ENCODE results near the gene PIKFYVE. TPM values are rescaled to one million over a fixed set of nuclear protein-coding genes. Genes with fewer than 3 reads are reported as not detected.

PIKFYVE gene, protein sequence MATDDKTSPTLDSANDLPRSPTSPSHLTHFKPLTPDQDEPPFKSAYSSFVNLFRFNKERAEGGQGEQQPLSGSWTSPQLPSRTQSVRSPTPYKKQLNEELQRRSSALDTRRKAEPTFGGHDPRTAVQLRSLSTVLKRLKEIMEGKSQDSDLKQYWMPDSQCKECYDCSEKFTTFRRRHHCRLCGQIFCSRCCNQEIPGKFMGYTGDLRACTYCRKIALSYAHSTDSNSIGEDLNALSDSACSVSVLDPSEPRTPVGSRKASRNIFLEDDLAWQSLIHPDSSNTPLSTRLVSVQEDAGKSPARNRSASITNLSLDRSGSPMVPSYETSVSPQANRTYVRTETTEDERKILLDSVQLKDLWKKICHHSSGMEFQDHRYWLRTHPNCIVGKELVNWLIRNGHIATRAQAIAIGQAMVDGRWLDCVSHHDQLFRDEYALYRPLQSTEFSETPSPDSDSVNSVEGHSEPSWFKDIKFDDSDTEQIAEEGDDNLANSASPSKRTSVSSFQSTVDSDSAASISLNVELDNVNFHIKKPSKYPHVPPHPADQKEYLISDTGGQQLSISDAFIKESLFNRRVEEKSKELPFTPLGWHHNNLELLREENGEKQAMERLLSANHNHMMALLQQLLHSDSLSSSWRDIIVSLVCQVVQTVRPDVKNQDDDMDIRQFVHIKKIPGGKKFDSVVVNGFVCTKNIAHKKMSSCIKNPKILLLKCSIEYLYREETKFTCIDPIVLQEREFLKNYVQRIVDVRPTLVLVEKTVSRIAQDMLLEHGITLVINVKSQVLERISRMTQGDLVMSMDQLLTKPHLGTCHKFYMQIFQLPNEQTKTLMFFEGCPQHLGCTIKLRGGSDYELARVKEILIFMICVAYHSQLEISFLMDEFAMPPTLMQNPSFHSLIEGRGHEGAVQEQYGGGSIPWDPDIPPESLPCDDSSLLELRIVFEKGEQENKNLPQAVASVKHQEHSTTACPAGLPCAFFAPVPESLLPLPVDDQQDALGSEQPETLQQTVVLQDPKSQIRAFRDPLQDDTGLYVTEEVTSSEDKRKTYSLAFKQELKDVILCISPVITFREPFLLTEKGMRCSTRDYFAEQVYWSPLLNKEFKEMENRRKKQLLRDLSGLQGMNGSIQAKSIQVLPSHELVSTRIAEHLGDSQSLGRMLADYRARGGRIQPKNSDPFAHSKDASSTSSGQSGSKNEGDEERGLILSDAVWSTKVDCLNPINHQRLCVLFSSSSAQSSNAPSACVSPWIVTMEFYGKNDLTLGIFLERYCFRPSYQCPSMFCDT (N-terminal part only)
- 4.6 to 9.3 TPM (median 7.4 TPM) in 5 replicates for total RNA-seq (2022; extraction: Qiagen RNA extraction)

DNA sequence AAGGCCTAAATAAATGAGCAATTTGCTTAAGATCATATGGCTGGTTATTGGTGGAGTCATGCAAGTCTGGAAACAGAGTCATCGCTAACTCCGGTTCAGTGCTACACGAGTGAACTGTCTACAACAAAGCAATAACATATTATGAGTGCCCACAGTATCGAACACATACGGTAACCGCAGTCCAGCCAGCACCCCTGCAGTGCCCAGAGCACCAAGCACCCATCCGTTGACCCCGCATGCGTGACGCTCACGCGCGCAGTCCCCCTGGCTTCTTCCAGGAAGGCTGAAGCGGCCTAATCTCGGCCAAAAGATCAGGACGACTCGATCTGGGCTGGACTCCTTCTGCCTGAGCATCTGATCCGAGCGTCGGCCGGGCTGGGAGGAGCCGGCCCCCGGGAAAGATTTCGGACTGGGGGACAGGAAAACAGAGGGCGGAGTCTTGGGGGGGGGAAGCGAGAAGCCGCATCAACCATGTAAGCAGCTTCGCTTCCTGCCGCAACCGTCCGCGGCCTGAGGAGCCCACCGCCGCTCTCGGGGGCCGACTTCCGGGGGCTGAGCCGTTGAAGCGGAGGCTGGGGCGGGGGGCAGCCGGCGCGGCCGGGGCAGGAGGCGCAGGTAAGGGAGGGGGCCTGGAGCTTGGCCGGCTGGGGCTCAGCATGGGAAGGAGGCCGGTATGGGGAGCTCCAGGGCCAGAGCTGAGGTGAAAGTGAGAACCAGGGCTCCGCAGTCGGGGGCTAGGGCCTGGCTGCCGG lies at the start of gene PIKFYVE:
Gene PIKFYVE (plus strand): TSS at position 455 of the 752 bp plus-strand sequence. CDS start 5,265 bp downstream, outside the sequence.

DNA sequence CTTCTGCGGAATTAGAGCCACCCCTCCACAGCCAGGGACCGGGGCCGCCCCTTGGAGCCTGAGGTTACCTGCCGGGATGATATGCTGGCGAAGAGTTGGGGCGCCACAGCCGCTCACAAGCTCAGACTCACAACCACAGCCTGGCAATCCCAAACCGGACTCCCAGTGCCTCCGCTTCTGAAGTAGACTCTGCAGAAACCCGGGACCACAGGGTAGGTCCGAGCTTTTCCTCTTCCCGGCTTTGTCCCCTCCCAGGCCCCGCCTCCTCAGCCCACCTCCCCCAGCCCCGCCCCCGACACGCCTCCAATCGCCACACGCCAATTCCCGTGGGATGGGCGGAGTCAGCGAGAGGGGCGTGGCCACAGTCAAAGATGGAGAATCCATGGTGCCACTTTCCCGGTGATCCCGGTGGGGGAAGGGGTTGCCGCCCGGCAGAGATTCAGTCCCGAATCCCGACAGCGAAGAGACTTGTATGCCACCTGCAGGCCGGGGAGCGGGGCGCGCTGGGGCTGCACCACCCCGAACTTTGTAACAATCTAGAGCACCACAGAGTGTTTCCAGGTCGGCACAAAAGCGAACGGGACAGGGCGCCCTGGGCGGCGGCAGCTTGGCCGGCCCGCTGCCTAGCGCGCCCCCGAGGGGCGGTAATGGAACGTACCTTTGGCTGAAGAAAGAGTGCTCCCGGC lies 11.0 kb upstream of the PIKFYVE start, which contains the start of gene IDH1:
Gene IDH1 (minus strand): TSS at position 201 of the 686 bp plus-strand sequence. CDS start 3,520 bp downstream, outside the sequence.

DNA sequence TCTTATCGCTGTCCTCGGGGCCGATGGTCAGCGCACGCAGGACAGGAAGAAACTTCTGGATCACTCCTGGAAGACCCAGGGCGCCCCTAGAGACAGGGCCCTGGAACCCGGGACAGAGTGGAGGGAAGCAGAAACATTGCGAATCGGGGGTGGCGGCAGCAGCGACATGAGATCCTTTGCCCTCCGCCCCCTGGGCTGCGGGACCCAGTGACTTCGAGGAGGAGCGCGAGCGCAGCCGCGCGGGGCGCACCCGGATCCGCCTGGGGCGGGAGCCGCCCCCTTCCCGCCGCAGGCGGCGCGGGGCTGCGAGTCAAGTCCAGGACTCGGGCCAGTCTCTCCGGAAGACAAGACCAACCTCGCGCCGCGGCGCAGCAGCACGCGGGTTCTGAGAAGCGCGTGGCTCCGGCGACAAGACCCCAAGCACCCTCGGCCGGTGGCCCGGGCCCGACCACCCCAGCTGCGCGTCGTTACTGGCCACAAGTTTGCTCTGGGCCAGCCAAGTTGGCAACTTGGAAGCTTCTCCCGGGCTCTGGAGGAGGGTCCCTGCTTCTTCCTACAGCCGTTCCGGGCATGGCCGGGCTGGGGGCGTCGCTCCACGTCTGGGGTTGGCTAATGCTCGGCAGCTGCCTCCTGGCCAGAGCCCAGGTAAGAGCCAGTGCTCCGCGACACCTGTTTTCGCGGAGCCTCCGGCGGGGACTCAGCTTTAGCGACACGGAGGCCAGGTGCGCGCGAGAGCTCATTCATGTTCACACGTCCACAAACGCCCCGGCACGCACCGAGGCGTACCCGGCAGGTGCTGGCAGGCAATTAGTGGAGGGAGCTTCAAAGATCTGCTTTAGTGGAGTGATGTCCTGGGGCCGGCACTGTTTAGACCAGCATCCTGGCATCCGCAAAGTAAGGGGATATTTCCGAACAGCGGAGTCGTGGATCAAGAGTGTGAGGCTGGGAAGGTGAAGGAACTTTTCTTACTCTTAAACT lies 140.7 kb downstream of the PIKFYVE start, which contains the start of gene PTH2R:
Gene PTH2R (plus strand): TSS at position 319 of the 978 bp plus-strand sequence. CDS start 252 bp downstream, at position 571.

Other genes starting within 250 kb of the PIKFYVE start
- gene PLEKHM3, start 240.7 kb upstream of the PIKFYVE start, total RNA-seq (2022; extraction: Qiagen RNA extraction) = 2.0 to 2.7 TPM (median 2.5 TPM) in 5 replicates
- not detected in 5 replicates for gene CRYGD, start 141.7 kb upstream of the PIKFYVE start, total RNA-seq (2022; extraction: Qiagen RNA extraction)
- gene CRYGC, start 136.4 kb upstream of the PIKFYVE start, total RNA-seq (2022; extraction: Qiagen RNA extraction) = not detected in 5 replicates
- not detected in 5 replicates for gene CRYGB, start 120.1 kb upstream of the PIKFYVE start, total RNA-seq (2022; extraction: Qiagen RNA extraction)
- not detected in 5 replicates for gene CRYGA, start 102.7 kb upstream of the PIKFYVE start, total RNA-seq (2022; extraction: Qiagen RNA extraction)
- not detected in 5 replicates for gene C2orf80, start 76.2 kb upstream of the PIKFYVE start, total RNA-seq (2022; extraction: Qiagen RNA extraction)
- gene IDH1, start 11.2 kb upstream of the PIKFYVE start, total RNA-seq (2022; extraction: Qiagen RNA extraction) = 79.0 to 98.1 TPM (median 87.2 TPM) in 5 replicates
- gene PTH2R, start 140.5 kb downstream of the PIKFYVE start, total RNA-seq (2022; extraction: Qiagen RNA extraction) = not detected in 5 replicates

Measured in A549 treated with dexamethasone at 1 μM for 4 hours (cell line).